HUES48 (cell line): ENCODE results near the gene CHST6.
"Not testable (repeated sequence)": the region's sequence is repeated elsewhere in the genome, so short reads cannot be mapped to it uniquely, and the experiment has no call there.

ENCODE experiments used
- H3K27ac ChIP-seq: one replicate; pipeline ENCODE4 v1.7.0; 2013; ENCODE audit warnings: low read depth, low read length, inconsistent platforms
- H3K27me3 ChIP-seq: 2 replicates; pipeline ENCODE4 v1.6.1; 2013; ENCODE audit warnings: mild to moderate bottlenecking, low read length; ENCODE audit not compliant: control insufficient read depth, insufficient read depth
- H3K36me3 ChIP-seq: 2 replicates; pipeline ENCODE4 v1.6.1; 2013; ENCODE audit warnings: low read length; ENCODE audit not compliant: control insufficient read depth, insufficient read depth
- H3K4me1 ChIP-seq: 2 replicates; pipeline ENCODE4 v1.6.1; 2013; ENCODE audit warnings: mild to moderate bottlenecking, low read length; ENCODE audit not compliant: control insufficient read depth, insufficient read depth
- H3K4me3 ChIP-seq: 2 replicates; pipeline ENCODE4 v1.5.1; 2013; ENCODE audit warnings: mild to moderate bottlenecking, low read depth, low read length
- H3K9ac ChIP-seq: 2 replicates; pipeline ENCODE4 v1.6.1; 2013; ENCODE audit warnings: mild to moderate bottlenecking, low read depth, low read length, moderate library complexity
- H3K9me3 ChIP-seq: 2 replicates; pipeline ENCODE4 v1.6.1; 2013; ENCODE audit warnings: low read length; ENCODE audit not compliant: control insufficient read depth, insufficient read depth

The CHST6 gene

DNA sequence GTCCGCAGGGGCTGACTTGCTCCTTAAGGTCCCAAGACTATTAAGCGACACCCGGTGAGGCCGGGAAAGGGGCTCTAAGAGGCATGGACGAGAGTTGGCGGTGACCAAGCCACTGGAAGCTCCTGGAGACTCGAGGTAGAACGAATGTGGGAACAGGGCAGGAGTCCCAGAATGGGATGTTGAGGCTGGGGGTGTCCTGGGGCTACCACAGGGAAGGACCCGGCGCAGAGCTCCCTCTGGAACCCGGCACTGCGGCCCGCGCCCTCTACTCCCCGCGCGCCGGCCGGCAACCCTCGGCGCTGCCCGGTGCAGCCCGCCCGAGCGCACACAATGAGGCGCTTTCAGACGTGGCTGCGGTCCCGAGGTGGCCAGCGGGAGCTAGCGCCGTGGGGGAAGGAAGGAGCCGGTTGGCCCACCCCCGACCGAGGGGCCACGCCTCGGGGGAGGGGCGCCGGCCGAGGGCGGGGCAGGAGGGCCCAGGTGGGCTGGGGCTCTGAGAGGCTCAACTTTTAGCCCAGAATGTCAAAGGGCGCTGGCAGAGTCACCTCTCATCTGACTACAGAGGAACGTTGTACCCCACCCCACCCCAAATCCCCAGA, at the start of gene CHST6:
Gene CHST6, minus strand, starts transcription at position 366 of the 599 bp plus-strand sequence. CDS start 15,613 bp downstream, outside the sequence.
- no peaks in the 10 kb centered on the region for H3K27me3 ChIP-seq
- peak within 1 kb of the TSS; percentile 81 for H3K9ac ChIP-seq
- 0 out of 2 replicates have a peak, but pooled peaks cover 3% of the 10 kb centered on the region for H3K4me1 ChIP-seq
- peak within 1 kb of the TSS; percentile 92 for H3K4me3 ChIP-seq
- H3K9me3 ChIP-seq: no peaks in the 10 kb centered on the region
- H3K27ac ChIP-seq: peak within 1 kb of the TSS; percentile 60
- H3K36me3 ChIP-seq: 0 out of 2 replicates have a peak, but pooled peaks cover 3% of the 10 kb centered on the region

DNA sequence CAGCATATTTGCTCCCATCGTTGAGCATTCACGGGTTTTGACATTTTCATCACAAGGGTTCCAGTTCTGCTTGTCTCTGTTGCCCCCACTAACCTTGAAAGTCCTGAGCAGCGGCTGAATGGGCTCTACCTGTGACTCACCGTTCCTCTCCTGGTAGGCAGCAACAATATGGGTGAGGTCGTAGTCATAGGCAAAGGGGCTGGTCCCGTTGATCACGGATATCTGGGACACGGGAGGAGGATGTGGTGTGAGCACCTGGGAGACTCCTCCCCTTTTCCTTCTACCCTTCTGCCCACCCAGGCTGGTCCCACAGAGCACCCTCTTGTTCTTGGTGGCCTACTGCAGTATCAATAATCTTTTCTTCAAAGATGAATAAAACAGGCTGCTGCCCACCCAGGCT, 47.2 kb upstream of the CHST6 start:
- H3K36me3 ChIP-seq, H3K27me3 ChIP-seq, H3K9ac ChIP-seq, H3K4me1 ChIP-seq, H3K4me3 ChIP-seq, H3K9me3 ChIP-seq, H3K27ac ChIP-seq: not testable (repeated sequence)

DNA sequence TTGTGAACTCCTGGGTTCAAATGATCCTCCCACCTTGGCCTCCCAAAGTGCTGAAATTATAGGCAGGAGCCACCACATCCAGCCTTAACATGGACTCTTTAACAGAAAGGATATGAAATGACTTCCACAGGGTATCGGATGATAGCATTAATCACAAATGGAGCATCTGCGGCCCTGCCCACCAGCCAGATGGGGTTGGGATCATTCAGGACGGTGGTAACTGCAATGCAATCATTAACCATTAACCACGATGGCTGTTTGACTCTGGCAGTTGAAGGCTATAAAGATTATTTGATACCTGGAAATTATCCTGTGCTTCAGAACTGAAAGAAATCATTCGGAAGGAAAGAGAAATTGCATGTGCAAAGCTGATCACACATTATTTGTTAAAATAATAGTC, 46.0 kb upstream of the CHST6 start:
- Histone ChIP-seq H3K4me1 (no peaks in the 10 kb centered on the region), H3K4me3 (no peak overlapping the region), H3K9me3 (no peaks in the 10 kb centered on the region), H3K9ac (no peak overlapping the region), H3K36me3 (0 out of 2 replicates have a peak, but pooled peaks cover 3% of the 10 kb centered on the region), H3K27me3 (no peaks in the 10 kb centered on the region), H3K27ac (no peak overlapping the region)

DNA sequence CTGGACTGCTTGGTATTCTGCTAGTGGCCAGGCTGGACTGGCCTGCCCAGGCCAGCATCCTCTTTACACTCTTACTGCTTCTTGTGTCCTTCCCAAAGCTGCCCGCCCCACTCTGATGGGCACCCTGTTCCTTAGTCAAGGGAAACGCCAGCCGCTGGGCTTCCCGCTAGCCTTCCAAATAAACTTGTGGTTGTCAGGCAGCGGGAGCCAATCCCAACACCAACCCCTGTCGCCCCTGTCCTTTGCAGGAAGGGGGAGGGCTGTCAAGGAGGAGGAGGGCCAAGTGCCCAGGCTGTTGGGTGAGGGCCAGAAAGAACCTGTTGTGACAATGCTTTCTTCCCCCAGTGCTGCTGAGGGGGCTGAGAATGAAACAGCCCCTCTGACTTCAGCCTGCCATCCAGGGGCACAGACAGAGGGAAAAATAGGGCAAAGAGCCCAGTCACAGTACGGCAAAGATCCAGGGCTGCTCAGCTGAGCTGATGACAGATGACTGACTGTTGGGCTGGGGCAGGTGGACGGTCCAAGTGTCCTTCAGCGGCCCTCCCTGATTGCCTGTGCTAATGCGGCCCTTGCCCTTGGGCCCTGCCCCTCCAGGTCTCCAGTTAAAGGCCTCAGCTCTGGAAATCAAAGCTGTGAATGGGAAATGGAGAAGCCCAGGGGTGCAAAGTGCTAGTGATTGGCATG, 43.8 kb upstream of the CHST6 start:
- not testable (repeated sequence) for H3K4me3 ChIP-seq, H3K36me3 ChIP-seq, H3K9ac ChIP-seq, H3K9me3 ChIP-seq, H3K27me3 ChIP-seq, H3K27ac ChIP-seq, H3K4me1 ChIP-seq

DNA sequence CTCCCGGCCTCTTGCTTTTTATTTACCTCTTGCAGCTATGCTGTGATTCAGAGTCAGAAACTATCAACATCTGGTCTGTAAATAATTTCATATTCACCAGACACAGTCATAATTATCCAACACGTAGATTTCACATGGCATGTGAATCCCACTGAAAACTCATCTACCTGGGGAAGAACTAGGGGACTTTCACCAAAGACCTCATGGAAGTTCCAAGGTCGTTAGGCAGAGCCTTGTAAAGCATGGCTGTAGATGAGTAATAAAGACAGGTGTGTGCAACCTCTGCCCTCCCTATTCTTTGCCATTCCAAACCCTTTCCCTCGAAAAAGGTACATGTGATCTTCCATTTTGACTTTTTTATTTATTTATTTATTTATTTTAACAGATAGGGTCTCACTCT, 42.5 kb upstream of the CHST6 start:
- H3K9ac ChIP-seq: no peak overlapping the region
- no peaks in the 10 kb centered on the region for H3K9me3 ChIP-seq
- no peak overlapping the region for H3K4me3 ChIP-seq
- H3K27me3 ChIP-seq: no peaks in the 10 kb centered on the region
- no peaks in the 10 kb centered on the region for H3K36me3 ChIP-seq
- H3K27ac ChIP-seq: no peak overlapping the region
- H3K4me1 ChIP-seq: no peaks in the 10 kb centered on the region

DNA sequence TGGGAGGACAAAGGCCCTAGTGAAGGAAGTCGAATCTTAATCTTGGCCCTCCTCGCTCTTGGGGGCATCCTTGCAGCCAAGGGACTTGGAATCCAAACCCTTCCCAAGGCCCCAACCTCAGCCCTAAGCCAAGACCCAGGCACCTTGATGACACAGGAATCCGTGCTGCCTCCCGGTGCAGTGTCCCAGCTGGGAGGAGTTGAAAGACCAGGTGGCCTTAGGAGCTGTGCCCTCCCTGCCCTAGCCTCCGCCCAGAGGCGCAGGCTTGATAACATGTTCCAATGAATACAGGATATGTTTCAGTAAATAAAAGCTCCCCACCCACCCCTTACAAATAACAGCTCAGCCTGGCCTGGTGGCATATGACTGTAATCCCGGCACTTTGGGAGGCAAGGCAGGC, 40.7 kb upstream of the CHST6 start, which contains the start of gene CHST5:
Gene CHST5, minus strand, starts transcription at position 208 of the 400 bp plus-strand sequence. CDS start 5,724 bp downstream, outside the sequence.
- Histone ChIP-seq H3K27me3 (no peaks in the 10 kb centered on the region), H3K9ac (no peak within 1 kb of the TSS), H3K36me3 (no peaks in the 10 kb centered on the region), H3K4me1 (no peaks in the 10 kb centered on the region), H3K4me3 (no peak within 1 kb of the TSS), H3K9me3 (no peaks in the 10 kb centered on the region), H3K27ac (no peak within 1 kb of the TSS)

DNA sequence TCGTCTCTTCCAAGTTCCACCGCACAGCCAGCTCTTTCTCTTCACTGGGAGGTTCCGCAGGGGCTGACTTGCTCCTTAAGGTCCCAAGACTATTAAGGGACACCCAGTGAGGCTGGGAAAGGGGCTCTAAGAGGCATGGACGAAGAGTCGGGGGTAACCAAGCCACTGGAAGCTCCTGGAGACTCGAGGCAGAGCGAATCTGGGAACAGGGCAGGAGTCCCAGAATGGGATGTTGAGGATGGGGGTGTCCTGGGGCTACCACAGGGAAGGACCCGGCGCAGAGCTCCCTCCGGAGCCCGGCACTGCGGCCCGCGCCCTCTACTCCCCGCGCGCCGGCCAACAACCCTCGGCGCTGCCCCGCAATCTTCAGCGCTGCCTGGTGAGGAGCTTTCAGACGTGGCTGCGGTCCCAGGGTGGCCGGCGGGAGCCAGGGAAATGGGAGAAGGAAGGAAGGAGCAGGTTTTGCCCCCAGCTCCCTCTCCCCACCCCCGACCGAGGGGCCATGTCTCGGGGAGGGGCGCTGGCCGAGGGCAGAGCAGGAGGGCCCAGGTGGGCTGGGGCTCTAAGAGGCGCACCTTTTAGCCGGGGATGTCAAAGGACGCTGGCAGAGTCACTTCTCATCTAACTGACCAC, 40.1 kb upstream of the CHST6 start:
- Histone ChIP-seq H3K27ac (no peak overlapping the region), H3K27me3 (no peaks in the 10 kb centered on the region), H3K36me3 (no peaks in the 10 kb centered on the region), H3K9me3 (no peaks in the 10 kb centered on the region), H3K4me3 (no peak overlapping the region), H3K9ac (no peak overlapping the region), H3K4me1 (no peaks in the 10 kb centered on the region)

DNA sequence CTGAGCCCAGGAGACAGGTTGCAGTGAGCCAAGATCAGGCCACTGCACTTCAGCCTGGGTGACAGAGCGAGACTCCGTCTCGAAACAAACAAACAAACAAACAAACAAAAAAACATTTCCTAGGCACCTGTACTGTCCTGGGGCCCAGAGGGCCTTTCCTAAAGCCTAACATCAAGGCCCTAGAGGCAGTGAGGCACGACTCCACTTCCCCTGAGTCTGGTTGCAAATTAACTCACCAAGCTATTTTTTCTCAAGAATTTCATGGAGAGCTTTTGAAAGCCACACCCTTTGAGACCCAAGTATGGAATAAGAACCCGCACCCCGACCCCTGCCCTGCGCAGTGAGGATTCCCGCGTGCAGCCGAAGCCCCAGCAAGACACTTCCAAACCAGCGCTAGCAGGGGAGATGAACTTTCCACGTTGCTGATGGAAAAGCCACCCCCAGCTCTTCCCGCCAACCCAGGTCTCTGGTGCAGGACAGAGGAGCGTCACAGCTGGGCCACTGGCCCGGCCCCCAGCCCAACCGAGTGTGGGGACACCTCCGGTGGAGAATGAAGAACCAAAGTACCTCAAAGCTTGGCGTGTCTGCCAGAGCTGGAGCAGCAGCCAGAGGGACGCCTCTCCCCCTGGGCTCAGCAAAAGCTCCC, 39.4 kb upstream of the CHST6 start:
- Histone ChIP-seq H3K36me3 (no peaks in the 10 kb centered on the region), H3K4me1 (no peaks in the 10 kb centered on the region), H3K27me3 (no peaks in the 10 kb centered on the region), H3K9ac (no peak overlapping the region), H3K4me3 (no peak overlapping the region), H3K9me3 (no peaks in the 10 kb centered on the region), H3K27ac (no peak overlapping the region)

DNA sequence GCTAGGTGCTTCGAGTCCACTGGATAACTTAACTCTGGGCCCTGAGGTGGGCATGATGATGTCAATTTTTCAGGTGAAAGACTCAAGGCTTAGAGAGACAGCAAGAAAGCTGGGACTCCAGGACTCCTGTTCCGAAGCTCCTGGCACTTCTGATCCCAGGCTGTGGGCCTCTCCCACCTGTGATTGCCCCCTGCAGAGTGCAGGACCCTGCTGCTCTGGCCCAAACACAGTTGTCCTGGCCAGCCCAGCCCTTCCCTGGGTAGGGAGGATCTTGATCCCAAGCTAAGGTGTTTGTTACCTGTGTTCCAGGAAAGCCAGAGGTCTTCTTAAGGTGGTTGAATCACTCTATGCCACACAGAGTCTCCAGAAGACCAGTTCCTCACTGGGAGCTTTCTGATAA, 37.5 kb upstream of the CHST6 start:
- H3K4me3 ChIP-seq: no peak overlapping the region
- no peaks in the 10 kb centered on the region for H3K4me1 ChIP-seq

DNA sequence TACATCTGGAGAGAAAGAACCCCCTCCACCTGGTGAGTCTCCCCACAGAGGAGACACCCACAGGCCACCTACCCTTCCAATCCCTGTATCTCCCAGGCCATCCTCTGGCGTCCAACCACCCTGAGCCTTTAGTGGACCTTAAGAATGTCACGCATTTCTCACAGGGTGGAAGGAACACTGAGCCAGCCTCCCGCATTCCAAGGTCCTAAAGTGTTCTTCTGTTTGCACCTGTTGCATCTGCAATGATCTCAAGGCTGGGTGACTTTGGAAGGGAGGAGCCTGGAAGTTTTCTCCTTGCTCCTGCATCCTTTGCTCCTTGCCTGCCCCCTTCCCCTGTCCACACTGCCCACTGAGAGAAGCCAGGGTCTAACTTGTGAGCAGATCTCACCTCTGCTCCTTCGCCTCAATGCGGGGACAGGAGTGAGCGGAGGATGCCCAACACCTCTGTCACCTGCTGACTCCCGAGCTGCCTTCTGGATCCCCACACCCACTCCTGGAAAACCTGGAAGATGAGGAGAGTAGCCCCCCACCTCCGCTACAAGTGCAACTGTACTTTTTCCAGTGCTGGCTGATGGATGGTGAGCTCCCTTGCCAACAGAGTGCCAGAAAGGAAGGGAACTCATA, 37.0 kb upstream of the CHST6 start:
- no peak overlapping the region for H3K9ac ChIP-seq
- H3K36me3 ChIP-seq: no peaks in the 10 kb centered on the region
- H3K4me1 ChIP-seq: no peaks in the 10 kb centered on the region
- H3K9me3 ChIP-seq: no peaks in the 10 kb centered on the region
- no peak overlapping the region for H3K4me3 ChIP-seq
- no peaks in the 10 kb centered on the region for H3K27me3 ChIP-seq
- H3K27ac ChIP-seq: no peak overlapping the region

More for the DNA sequence above, 37.5 kb upstream of the CHST6 start:
- Histone ChIP-seq H3K27me3 (no peaks in the 10 kb centered on the region), H3K9ac (no peak overlapping the region), H3K36me3 (no peaks in the 10 kb centered on the region), H3K9me3 (no peaks in the 10 kb centered on the region), H3K27ac (no peak overlapping the region)
